Fibroblast of skin of left biceps (primary cell): ENCODE data around the gene DNAH11.
"Not testable (repeated sequence)": the region's sequence is repeated elsewhere in the genome, so short reads cannot be mapped to it uniquely, and the experiment has no call there.

Experiments
- DNase-seq, 2 experiments: peaks; one replicate each; pipeline ENCODE4 v3.0.0-alpha.2; 2013; ENCODE audit warnings: low read depth in 2 of 2

The DNAH11 gene

DNA sequence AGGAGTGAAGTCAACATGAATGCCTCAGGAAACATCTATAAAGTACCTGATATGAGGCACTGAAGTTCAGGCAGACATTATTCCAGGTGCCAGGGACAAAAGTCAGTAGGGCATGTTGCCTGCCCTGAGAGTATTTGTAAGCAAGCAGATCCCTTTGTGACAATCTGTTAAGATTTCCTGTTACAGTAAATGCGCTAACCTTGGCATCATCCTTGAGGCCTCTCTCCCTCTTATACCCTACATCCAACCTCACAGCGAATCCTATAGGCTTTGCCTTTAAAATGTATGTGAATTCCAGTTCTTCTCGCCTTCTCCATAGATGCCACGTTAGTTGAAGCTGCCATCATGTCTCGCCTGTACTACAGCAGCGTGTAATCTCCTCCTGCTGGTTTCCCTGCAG is 165.3 kb downstream of the DNAH11 start:
- DNase-seq: no peak

DNA sequence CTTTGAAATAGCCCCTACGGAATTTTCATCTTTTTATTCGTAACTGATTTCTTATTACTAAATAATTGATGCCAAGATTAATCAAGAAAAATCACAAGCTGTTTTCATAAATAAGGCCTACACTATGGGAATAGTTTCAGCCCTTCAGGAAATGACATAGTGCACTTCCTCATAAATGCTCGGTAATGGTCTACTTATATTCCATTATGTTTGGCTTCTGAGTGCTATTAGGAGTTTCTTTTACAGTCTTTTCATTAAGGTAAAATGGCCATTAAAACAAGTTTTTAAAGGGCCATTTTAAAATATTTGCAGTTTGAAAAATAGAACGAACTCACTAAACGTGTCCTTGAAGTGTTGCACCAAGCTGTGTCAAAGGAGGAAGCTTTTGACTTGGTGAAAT is 174.5 kb downstream of the DNAH11 start:
- DNase-seq: no peak

DNA sequence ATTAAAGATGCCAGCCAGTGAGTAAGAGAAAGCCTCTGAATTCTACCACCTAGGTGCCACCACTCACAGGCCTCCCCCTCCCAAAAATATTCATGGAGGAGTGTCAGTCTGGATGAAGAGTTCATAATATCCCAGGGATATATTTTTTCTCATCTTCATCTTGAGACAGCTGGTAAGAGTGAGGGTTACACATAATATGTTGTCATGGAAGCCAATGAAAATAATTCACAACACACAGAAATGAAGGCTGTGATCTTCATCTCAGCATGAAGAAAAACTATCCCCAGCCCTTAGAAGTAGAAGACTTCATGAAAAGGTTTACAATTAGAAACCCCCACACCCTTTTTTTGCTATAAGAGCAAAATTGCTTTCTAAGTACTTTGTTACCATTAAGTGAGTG is 175.6 kb downstream of the DNAH11 start:
- DNase-seq: no peak

DNA sequence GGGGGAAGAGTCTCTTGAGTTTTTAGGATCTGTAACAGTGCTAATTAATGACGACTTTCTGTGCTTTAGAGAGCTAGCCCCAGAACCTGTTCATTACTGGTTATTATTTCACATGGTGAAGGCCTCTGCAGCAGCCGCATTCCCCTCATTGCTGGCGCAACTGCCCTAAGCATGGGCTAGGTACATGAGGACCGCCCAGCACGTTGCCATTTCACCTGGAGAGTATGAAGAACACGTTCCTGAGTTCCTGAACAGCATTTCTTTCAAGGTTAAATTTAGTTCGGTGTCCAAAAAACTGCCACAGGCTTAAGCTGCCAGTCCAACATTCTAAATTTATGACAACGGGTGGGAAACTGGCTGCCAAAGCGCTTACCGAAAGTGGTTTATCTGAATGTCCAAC is 177.0 kb downstream of the DNAH11 start:
- DNase-seq: no peak

DNA sequence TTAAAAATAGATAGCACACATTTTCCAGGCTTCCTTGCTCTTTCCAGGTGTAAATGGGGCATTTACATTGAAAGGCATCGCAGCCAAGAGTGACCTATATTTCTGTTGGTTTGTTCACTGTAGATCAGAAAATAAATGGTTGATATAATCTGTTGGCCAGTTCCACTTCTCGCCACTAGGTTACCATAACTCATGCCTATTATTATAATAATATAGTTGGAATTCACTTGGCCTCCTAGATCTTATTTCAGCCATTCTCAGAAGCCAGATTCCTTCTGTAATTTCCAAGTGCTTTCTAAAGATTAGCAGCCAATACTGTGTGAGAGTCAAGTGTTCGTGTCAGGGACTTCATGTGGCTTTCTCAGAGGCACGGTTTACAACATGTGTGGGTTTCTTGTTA is 179.5 kb downstream of the DNAH11 start:
- DNase-seq: no peak

DNA sequence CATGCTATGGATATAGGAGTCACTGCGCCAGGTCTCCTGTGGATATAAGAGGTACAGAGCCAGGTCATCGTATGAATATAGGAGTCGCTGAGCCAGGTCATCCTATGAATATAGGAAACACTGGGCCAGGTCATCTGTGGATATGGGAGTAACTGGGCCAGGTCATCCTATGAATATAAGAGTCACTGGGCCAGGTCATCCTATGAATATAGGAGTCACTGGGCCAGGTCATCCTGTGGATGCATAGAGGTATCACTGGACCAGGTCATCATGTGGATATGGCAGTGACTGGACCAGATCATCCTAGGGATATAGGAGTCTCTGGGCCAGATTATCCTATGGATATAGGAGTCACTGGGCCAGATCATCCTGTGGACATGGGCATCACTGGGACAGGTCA is 181.7 kb downstream of the DNAH11 start:
- DNase-seq: no peak

DNA sequence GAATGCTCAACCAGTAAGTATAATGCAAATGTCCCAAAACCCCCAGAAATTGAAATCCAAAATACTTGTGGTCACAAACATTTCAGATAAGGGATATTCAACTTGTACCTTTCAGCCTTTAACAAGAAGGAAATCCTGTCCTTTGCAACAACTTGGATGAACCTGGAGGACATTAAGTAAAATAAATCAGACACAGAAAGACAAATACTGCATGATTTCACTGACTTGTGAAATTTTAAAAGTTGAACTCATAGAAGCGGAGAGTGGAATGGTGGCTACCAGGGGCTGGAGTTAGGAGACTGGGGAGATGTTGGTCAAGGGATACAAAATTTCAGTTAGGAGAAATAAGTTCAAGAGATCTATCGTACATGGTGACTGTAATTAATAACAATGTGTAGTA is 187.6 kb downstream of the DNAH11 start:
- no peak for DNase-seq

DNA sequence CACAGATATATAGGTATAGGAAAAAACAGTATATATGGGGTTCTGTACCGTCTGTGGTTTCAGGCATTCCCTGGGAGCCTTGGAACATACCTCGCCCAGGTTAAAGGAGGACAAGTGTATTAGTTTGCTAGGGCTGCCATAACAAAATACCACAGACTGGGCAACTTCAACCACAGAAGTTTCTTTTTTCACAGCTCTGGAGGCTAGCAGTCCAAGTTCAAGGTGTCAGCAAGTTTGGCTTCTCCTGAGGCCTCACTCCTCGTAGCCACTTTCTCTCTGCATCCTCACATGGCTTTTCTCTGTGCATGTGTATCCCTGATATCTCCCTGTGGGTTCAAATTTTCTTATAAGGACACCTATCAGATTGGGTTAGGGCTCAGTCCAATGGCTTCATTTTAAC is 189.1 kb downstream of the DNAH11 start:
- DNase-seq: no peak

DNA sequence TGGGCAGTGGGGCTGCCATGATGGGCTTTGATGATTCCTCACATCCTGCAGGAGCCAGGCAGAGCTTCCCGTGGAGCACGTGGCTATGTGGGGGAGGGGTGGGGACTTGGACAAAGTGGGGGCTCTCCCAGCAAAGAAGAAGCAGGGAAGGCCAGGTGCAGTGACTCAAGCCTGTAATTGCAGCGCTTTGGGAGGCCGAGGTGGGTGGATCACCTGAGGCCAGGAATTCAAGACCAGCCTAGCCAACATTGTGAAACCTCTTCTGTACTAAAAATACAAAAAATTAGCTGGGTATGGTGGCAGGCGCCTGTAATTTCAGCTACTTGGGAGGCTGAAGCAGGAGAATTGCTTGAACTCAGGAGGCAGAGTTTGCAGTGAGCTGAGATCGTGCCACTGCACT is 190.1 kb downstream of the DNAH11 start:
- not testable (repeated sequence) for DNase-seq

DNA sequence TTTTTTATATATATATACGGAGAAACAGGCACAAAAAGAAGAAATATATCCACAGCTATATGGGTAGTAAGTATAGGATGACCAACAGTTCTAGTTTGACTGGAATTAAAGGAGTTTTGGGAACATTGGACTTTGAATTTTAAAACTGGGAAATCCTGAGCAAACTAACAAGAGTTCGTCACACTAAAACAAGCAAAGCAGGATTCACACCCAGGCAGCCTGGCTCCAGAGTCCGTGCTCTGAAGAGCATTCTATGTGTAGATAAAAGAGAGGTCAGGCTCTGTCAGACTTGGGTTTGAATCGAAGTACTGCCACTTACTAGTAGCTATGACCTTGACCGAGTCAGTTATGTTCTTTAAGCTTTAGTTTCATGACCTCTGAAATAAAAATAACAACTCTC is 191.0 kb downstream of the DNAH11 start:
- DNase-seq: no peak

DNA sequence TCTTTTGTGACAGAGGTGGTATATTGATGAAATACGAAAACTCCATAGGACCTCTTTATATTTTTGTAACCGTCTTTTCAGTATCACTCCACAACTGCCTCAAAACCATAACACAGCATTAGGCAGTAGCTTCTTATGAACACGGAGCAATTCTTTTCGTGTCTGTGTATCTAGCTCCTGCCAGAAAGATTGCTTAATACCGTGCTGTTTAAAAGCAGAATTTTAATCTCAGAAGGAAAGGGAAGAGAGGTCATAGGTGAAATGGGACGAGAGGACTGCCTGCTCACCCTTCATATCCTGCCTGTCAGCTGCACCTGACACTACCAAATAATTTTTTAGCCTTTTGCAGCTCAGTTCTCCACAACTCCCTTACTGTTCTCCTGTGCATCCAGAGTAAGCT is 200.7 kb downstream of the DNAH11 start:
- DNase-seq: no peak

DNA sequence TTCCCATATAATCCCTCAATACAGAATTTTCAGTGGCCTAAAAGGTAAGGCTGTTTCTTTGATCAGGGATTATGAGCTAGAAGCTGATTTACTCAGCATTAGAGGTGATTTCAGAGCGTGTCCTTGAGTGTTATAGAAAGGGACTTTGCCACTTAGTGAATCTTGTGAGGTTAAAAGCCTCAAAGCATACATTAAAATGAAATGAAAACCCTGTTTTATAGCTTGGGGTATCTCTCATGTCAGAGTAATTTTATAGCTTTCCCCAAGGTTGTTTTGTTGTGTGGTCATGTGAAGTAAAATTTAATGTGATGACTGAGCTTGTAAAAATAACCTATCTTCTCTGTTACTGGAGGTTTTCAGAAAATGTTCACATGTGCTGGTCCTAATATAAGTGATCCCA is 204.1 kb downstream of the DNAH11 start:
- no peak for DNase-seq

DNA sequence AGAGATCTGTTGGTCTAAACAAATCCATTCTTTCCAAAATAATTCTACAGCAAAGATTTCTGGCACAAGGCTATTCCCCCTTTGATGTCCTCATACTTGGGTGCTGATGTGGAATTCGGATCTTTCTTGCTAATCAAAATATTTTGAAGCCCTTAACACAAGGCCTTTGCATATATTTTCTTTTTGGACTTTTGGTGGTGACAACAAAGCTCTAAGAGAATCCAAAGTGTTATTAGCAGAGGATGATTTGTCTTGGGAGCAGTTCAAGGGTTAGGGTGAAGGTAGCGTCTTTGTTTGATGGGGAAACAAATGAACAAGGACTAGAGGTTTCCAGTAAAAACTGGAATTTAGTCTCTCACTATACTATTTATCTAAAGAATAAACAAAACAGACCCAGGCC is 205.0 kb downstream of the DNAH11 start:
- no peak for DNase-seq

DNA sequence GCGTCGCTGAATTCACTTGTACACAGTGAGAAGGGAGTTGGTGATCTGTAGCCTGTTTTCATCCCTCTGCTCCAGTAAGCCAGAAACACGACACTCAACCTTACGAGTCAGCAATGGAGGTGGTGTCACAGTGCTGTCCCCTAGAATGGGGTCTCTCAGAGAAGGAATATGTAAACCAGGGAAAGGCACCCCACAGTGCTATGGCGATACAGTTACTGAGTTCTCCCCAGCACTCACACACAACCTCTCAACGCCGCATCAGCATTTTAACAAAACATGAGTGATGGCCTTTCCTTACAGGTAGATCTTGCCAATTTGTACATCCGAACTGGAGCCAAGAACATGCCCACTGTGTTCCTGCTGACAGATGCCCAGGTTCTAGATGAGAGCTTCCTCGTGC is 206.5 kb downstream of the DNAH11 start:
- DNase-seq: no peak

DNA sequence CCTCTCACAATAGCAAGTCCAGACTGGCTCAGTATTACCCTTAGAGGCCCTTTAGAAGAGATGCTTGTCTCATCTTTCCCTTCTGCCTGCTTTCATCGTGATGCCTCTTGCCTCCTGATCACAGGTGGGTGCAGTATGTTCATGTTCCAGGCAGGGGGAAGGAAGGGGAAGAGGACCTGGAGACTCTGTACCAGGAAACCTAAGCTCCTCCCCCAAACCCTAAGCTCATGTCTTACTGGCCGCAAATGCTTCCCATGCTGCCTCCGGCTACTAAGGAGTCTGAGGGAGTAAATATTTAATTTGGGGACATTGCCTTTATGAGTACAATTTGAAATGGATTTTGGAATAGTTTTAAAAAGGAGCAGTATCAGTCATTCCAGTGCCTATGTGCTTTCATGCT is 210.2 kb downstream of the DNAH11 start:
- no peak for DNase-seq

DNA sequence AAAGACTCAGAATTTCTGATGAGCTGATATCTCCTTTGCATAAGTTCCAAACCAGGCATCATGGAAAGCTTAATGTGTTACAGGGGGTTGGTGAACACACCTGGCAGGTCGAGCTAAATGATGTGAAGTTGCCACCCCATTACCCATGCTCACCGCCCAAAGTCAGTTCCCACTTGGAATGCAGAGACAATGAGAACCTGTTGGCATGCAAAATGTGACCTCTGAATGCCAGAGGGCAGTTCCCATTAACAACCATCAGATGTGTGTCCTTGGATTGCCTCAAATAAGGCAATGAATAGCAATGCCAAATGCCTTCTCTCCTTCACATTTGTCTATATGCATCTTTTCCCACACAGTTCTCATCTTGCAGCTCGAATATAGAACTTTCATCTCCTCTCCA is 212.1 kb downstream of the DNAH11 start:
- DNase-seq: no peak

DNA sequence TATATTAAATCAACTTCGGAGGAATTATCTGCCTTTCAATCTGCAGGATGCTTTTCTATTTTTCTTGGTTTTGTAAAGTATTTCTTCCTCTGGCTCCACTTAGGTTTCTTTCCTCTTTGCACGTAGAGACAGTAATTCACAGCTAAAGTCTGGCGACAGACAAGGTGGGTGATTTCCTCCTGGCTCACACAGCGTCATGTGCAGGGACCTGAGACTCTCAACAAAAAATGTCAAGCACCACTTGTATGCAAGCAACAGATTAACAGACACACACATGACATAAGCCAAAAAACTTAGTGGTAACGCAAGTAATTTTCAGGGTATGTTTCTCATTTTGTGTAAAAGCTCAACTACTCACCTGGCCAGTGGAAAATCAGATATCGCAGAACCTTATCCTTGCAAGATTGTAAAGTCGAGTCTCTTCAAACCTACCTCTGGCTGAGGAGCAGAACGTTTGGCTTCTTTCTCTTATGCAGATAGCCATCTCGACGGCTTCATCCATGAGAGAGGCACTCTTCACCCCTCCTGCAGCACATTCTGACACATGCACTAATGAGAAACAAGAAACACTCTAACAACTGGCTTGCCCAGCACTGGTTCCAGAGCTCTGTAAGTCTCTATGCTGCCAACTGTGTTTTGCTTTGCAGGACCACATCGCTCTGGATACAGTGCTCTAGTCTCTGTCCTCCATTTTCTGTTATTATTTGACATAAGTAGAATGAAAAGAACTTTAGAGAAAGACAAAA is 214.9 kb downstream of the DNAH11 start:
- no peak for DNase-seq

DNA sequence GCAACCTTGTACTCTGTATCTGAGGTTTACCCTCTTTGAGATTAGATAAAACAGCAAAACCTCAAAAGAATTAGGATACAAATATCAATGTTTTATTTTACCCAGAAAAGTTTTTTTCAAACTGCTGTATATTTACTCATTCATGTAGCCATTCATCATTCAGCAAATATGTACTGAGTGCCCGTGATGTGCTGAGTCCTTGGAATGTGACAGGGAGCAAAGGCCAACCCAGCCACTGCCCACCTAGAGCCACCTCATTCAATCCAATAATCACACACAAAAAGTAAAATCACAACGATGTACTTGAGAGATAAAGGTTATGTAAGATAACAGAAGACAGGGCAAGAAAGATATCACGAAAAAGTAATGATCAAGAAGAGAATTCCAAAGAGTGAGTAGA is 215.4 kb downstream of the DNAH11 start:
- DNase-seq: no peak

DNA sequence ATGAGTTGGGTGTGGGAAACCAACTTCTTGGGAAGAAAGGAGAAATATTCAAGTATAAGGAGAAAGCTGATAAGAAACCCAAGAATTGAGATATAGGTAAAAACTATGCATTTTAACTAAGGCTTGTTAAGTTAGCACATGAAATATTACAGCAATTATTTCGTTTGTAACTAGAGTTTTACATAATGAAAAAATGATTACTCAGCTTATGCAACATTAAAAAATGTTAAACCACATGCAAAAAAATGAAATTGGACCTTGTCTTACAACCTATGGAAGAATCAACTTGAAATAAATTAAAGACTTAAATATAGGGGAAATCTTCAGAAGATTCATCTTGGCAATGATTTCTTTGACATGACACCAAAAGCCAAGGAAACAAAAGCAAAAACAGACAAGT is 219.6 kb downstream of the DNAH11 start:
- DNase-seq: no peak

DNA sequence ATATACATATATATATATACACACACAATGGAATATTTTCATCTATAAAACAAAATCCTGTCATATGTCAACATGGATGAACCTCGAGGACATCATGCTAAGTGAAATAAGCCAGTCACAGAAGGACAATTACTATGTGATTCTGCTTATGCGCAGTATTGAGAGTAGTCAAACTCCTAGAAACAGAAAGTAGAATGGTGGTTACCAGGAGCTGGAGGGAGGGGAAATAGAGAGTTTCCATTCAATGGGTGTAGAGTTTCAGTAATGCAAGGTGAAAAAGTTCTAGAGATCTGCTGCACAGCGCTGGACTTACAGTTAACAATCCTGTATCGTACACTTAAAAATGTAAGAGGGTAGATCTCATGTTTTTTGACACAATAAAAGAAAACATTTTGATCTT is 221.0 kb downstream of the DNAH11 start:
- DNase-seq: no peak

DNA sequence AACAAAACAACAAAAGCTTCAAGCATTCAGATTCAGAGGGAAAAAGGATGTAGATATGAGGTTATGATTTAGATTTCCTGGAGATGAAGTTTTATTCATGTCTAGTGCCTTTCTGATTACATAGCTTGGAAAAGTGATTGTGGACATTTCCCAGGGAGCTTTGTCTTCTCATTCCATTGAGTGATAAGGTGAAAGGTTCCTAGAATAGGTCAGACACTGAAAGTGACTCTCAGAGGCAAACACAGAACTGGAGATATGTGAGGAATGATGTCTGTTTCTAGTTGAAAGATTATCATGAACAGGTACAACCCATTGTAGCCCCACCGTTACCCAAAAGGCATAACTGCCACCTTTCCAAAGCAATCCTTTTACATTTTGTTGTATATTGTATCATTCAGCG is 223.4 kb downstream of the DNAH11 start:
- DNase-seq: no peak

DNA sequence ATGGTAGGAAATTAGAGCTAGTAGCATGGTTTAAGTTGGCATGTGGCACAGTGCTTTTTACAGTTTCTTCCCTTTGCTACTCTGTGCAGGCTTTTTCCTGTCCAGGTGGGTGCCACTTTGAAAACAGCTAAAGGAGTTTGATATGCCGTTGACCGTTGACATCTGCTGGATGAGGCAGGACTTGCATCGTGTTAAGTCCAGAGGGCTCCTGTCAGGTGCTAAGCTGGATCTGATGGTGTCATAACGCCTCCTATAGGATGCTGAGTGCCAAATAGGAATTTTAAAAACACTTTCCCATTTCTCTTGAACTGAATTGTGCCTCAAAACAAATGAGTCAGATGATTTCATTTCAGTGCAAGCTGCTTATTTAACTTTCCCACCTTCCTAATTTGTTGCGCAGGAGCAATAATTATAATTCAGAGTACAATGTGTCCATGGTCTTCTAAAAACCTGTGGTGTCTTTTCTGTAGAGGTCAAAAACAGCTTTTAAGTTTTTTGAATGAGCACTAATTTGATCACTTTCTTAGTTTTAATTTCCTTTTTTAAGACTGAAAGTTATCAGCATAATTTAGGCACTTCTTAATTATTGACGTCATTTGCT is 224.6 kb downstream of the DNAH11 start:
- DNase-seq: no peak

DNA sequence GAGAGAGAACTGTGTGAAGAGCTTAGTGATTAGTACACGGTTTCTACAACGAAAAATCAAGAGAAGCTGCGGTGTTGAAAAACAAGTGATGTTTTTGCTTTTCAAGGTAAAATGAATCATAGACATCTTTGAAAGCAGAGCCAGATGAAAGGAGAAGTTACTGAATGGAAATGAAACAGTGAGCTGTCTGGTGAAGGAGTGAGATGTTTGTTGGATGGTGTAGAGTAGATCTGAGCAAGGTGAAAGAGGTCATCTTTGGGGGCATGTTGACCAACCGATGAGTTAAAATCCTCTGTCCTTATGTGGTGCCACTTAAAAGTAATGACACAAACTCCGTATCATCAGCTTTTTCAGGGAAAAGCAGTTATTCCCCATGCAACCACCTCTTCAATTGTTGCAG is 225.4 kb downstream of the DNAH11 start:
- no peak for DNase-seq

DNA sequence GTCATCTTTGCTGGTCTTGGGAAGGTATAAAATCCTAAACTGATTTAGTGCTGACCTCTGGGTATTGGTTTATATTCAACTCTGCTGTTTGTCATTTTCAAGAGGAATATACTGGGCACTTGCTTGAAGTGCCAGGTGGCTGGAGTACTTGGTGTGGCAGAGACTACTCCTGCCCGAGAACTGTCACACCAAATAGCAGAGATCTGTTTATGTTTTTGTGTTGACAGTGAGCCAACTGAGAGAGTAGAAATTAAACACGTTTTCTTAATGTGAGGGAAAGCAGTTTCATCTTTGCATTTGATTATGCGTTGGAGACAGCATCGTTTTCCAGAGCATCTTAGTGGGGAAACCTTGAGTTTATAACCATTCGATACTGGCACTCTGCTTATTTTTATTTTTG is 228.4 kb downstream of the DNAH11 start:
- no peak for DNase-seq
